Activated CD4-positive, CD25-positive, alpha-beta regulatory T cell treated with anti-CD3 and anti-CD28 coated beads, Interleukin-2, amount 50 U/mL, for 72 hours (primary cell): ENCODE results near the gene ZNF724.

ENCODE experiments used
- DNase-seq: peaks from one replicate; pipeline ENCODE4 v3.0.0; 2021

ZNF724 gene

DNA sequence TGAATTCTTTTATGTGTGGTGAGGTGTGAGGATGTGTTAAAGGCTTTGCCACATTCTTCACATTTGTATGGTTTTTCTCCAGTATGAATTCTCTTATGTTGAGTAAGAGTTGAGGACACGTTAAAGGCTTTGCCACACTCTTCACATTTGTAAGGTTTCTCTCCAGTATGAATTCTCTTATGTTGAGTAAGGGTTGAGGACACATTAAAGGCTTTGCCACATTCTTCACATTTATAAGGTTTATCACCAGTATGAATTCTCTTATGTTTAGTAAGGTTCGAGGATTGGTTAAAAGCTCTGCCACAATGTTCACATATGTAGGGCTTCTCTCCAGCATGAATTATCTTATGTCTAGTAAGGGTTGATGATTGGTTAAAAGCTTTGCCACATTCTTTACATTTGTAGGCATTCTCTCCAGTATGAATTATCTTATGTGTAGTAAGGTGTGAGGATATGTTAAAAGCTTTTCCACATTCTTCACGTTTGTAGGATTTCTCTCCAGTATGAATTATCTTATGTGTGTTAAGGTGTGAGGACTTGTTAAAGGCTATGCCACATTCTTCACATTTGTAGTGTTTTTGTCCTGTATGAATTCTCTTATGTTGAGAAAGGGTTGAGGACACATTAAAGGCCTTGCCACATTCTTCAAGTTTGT is 27.1 kb downstream of the ZNF724 start:
- no peak for DNase-seq

DNA sequence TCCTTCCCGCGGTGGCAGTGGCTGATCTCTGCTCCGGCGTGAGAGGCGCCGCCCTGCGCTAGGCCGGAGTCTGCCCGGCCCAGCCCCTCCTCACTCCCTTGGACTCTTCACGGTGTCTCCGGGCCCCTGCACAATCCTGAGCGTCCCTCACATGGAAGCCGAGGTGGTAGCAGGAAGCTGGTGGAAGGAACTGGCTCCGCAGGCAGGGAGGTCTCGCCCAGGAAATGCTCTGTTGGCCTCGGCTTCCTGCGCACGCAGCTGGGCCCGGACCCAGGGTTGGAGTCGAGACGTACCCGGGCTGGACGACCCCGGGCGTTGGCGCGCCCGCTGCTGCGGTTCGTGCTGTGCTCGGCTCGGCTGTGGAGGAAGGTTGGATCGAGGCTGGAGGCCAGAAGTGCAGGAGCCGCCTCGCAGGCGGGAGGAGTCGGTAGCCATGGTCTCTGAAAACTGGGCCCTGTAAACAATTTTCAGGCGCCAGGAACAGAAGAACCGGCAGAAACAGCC is 46.3 kb downstream of the ZNF724 start:
- no peak for DNase-seq

DNA sequence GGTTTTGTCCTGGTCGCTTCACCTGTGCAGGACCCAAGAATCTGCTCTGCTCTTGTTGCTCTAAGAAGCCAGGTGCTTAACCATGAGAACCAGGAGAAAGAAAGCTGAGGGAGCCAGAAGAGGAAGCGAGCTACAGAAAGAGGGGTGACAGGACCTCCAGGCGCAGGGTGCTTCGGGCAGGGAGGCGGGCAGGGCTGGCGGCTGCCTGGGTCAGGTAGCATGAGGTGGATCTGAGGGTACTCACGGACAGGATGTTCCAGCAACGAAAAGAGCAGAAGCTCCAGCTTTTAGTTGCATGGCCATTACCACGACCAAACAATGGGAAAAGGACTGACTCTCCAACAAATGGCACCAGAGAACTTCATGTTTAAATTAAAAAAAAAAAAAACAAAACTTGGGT is 59.9 kb downstream of the ZNF724 start:
- no peak for DNase-seq

DNA sequence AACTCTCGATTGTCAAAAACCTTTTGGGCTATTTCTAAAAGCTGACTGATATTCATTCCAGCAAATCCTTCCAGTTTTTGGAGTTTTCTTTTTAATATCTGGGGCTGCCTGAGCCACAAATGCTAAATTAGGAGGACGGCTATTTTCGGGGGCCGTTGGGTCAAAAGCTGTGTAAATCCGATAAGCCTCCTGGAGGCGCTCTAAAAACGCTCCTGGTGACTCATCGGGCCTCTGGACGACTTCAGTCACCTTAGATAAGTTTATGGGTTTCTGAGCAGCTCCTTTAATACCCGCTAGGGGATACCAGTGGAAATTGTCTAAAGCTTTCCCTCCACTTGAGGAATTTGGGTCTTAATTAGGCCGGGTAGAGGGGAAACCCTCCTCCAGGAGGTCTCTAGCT is 66.9 kb downstream of the ZNF724 start:
- no peak for DNase-seq
